Upper lobe of right lung (tissue), 1 donor: ENCODE data around the gene SFMBT2. TPM values are rescaled to one million over a fixed set of nuclear protein-coding genes. Genes with fewer than 3 reads are reported as not detected.

Experiments
- ATAC-seq: fragments of 200-7000 bp; cut with Tn5 transposase; one replicate; pipeline ENCODE4 v1.9.1; 2020; ENCODE audit warnings: mild to moderate bottlenecking, moderate library complexity
- DNase-seq: peaks from one replicate; pipeline ENCODE4 v3.0.0-alpha.2; 2020
- H3K27ac ChIP-seq: fragments of 200-600 bp; one replicate; pipeline ENCODE4 v1.8.0; 2022
- H3K27me3 ChIP-seq: fragments of 200-600 bp; one replicate; pipeline ENCODE4 v1.8.0; 2022; ENCODE audit warnings: mild to moderate bottlenecking
- H3K36me3 ChIP-seq: fragments of 200-600 bp; one replicate; pipeline ENCODE4 v1.8.0; 2022
- H3K4me1 ChIP-seq: fragments of 200-600 bp; one replicate; pipeline ENCODE4 v1.8.0; 2022
- H3K4me3 ChIP-seq: fragments of 200-600 bp; one replicate; pipeline ENCODE4 v1.8.0; 2022; ENCODE audit warnings: mild to moderate bottlenecking
- H3K9me3 ChIP-seq: fragments of 200-600 bp; one replicate; pipeline ENCODE4 v1.8.0; 2022
- intact Hi-C: fragments of 100-400 bp; cut with DNase I; formaldehyde crosslinking; loops from one replicate; pipeline ENCODE4 v1.11.0; 2022
- total RNA-seq: library from RNA; stranded (reverse); fragmentation: NEBNext Ultra II Directional; extraction: Animal tissue kit (Norgen Biotek cat#: 25700); gene quantifications from one replicate; pipeline ENCODE4 v1.2.1, GENCODE V29; 2021
- TF ChIP-seq, protein P1 (sequence below): fragments of 200-600 bp; IDR thresholded peaks from one replicate; pipeline ENCODE4 v1.8.0; 2022; ENCODE audit warnings: antibody characterized with exemption
- donor health status: DM: no; HTN: yes; CAD: no; lungs with severe emphysema.

Gene SFMBT2
- total RNA-seq, 1 donor from 2014 or later = 16.1 TPM

DNA sequence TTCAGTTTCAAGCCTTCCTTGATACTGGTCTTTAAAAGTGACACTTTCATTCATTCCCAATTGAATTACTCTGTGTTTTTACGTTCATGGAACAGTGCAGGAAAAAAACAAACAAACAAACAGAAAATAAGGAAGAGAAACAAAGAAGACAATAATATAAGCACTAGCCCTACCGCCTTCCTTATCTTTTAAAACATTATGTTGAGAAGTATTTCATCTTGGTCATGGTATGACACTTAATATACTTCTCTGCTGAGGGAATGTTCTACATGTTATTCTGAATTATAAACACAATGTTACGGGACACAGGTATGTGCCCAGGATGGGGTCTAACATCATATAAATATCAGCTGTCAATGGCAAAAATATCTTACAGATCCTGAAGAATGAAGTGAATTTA is 176.7 kb downstream of the SFMBT2 start:
- no peaks in the 10 kb centered on the region for H3K9me3 ChIP-seq
- intact Hi-C loops = no loop called here
- H3K27me3 ChIP-seq = no peaks in the 10 kb centered on the region
- no peak overlapping the region for H3K27ac ChIP-seq
- no peak overlapping the region for H3K4me3 ChIP-seq
- TF ChIP-seq, protein P1, sequence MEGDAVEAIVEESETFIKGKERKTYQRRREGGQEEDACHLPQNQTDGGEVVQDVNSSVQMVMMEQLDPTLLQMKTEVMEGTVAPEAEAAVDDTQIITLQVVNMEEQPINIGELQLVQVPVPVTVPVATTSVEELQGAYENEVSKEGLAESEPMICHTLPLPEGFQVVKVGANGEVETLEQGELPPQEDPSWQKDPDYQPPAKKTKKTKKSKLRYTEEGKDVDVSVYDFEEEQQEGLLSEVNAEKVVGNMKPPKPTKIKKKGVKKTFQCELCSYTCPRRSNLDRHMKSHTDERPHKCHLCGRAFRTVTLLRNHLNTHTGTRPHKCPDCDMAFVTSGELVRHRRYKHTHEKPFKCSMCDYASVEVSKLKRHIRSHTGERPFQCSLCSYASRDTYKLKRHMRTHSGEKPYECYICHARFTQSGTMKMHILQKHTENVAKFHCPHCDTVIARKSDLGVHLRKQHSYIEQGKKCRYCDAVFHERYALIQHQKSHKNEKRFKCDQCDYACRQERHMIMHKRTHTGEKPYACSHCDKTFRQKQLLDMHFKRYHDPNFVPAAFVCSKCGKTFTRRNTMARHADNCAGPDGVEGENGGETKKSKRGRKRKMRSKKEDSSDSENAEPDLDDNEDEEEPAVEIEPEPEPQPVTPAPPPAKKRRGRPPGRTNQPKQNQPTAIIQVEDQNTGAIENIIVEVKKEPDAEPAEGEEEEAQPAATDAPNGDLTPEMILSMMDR = no peak
- no peak for ATAC-seq
- no peak for DNase-seq
- H3K4me1 ChIP-seq = peaks cover 8% of the 10 kb centered on the region
- H3K36me3 ChIP-seq = no peaks in the 10 kb centered on the region

DNA sequence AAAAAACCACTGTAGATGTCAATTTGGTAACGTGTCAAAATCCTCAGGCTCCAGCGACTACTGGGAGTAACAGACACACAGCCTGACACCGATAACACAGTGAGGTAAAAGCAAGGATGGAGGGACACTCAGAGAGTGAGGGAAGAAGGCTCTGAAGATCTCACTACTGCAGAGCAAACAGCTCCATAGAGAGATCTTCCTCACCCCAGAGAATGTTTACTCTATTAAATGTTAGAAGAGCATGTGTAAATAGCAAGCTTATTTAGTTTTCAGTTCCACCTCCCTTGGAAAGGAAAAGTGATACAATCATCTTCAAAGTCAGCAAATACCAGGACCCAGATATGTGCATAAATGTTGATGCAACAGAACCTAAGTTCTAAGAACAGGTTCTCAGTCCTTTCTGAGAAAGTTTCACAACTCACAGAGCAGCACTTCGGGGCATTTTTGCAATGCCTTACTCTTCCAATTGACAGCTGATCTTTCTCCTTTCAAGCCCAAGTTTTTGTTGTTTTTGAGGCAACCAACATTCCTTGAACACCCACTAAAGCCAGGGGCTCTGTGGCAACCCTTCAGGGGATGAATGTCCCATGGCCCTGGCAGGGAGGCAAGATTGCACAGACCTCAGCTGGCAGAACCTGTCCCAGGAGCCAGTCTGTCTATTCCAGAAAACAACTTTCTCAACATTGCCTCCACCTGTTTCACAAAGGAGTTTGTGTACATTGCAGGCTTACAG is 177.4 kb downstream of the SFMBT2 start:
- H3K4me3 ChIP-seq = no peak overlapping the region
- no peaks in the 10 kb centered on the region for H3K36me3 ChIP-seq
- no peak overlapping the region for H3K27ac ChIP-seq
- intact Hi-C loops = no loop called here
- ATAC-seq = peak; percentile 75
- H3K9me3 ChIP-seq = no peaks in the 10 kb centered on the region
- DNase-seq = peak; percentile 68
- no peaks in the 10 kb centered on the region for H3K27me3 ChIP-seq
- H3K4me1 ChIP-seq = peaks cover 8% of the 10 kb centered on the region
- TF ChIP-seq, protein P1 = no peak

DNA sequence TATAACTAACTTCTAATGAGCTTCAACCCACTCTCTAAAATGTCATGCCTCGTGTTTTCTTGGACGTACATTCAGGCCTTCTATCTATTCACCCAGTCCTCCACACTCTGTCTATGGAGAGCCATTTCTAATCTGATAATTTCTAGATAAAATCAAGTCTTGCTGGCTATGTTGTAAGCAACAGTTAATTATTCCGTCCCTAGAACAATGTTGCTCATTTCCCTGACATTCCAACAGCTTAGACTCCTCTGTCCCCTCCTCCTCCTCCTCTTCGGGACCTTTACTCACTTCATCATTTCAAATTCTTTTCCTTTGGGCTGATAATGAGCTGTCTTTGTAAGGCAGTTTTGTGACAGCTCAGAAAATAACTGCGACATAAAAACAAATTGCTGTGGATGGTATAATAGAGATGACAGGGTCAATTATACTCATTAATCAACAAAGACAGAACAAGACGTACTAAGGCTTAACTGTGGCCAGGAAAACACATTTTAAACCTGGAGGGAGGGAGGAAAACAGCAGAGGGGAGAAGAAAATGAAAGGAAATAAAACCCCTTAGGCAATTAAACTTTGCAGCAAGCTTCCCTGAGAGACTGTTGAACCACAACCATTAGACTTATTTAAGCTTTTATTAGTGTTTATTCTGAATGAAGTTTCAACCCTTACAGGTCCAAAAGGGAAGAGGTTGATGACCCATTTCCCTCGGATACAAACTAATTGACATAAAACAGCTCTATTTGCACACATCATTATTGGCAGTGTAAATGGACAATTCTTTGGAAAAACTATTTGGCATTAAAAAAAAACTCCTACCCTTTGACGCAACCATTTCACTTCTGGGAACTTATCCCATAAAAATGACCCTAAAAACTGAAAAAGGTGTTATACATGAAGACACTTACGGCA is 179.1 kb downstream of the SFMBT2 start:
- no peak for ATAC-seq

DNA sequence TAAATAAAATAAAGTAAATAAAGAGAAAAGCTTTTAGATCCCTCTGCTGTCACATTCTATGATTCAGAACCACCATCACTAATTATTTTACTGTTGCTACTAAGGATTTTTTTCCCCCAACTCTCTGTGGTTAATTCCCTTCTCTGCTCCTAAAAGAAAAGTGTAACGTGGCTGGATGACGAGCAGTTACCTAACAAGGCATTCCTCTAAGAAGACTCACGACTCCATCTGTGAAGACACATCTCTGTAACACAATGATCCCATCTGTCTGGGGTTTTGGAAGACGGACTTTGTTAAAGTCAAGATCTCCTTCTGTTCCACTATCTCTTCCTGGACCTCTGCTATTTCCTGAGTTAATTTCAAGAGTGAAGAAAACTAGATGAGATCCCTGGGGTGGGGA is 179.9 kb downstream of the SFMBT2 start:
- intact Hi-C loops = no loop called here
- no peak for ATAC-seq

More for the DNA sequence above, 179.1 kb downstream of the SFMBT2 start:
- Histone ChIP-seq H3K9me3 (no peaks in the 10 kb centered on the region), H3K27ac (no peak overlapping the region), H3K36me3 (no peaks in the 10 kb centered on the region), H3K4me3 (no peak overlapping the region), H3K4me1 (peaks cover 8% of the 10 kb centered on the region), H3K27me3 (no peaks in the 10 kb centered on the region)
- TF ChIP-seq, protein P1 = no peak
- intact Hi-C loops = no loop called here
- no peak for DNase-seq

DNA sequence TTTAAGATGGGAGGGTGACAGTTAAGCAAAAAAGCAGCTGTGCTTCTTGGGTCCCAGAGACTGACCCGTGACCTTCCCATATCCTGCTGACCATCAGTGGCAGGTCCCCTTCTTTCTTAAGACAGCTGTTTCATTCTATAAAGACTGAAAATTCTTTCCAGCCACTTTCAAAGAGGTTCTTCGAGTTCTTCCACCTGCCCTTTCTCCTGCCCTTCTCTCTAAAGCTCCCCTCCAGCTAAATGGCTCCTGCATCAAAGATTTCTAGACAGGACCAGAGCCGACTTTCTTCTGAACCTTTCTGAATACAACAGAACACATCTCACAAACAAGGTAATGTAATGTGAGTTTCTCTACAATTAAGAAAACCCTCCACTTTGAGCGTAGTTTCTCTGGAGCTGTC is 180.8 kb downstream of the SFMBT2 start:
- H3K27me3 ChIP-seq = no peaks in the 10 kb centered on the region
- intact Hi-C loops = no loop called here
- H3K9me3 ChIP-seq = no peaks in the 10 kb centered on the region
- ATAC-seq (no peak), DNase-seq (no peak)
- H3K4me1 ChIP-seq = peaks cover 8% of the 10 kb centered on the region
- no peak overlapping the region for H3K4me3 ChIP-seq
- H3K36me3 ChIP-seq = no peaks in the 10 kb centered on the region
- TF ChIP-seq, protein P1 = no peak
- H3K27ac ChIP-seq = no peak overlapping the region

More for the DNA sequence above, 179.9 kb downstream of the SFMBT2 start:
- Histone ChIP-seq H3K27me3 (no peaks in the 10 kb centered on the region), H3K4me1 (peaks cover 8% of the 10 kb centered on the region), H3K36me3 (no peaks in the 10 kb centered on the region), H3K9me3 (no peaks in the 10 kb centered on the region), H3K4me3 (no peak overlapping the region), H3K27ac (no peak overlapping the region)
- TF ChIP-seq, protein P1 = no peak
- DNase-seq = no peak
